Stimulated activated CD8-positive, alpha-beta memory T cell treated with anti-CD3 and anti-CD28 coated beads, Interleukin-15, amount 100 ng/mL, for 1 hour (primary cell): ENCODE data around the gene PRMT7.

ENCODE experiments used
- DNase-seq: peaks from one replicate; pipeline ENCODE4 v3.0.0-alpha.2; 2020; ENCODE audit warnings: low read depth

Gene PRMT7

GRCh38 chr16:68396481-68396880 is 85.7 kb downstream of the PRMT7 start:
- DNase-seq = peak; percentile 21

- DNase-seq = no peak
Observed at GRCh38 chr16:68397710-68398201, 86.9 kb downstream of the PRMT7 start.

- DNase-seq = no peak
Observed at GRCh38 chr16:68399456-68399855, 88.6 kb downstream of the PRMT7 start.

- DNase-seq = no peak
Observed at GRCh38 chr16:68400083-68400923, 89.5 kb downstream of the PRMT7 start.

GRCh38 chr16:68400924-68401460 is 90.2 kb downstream of the PRMT7 start:
- no peak for DNase-seq

- no peak for DNase-seq
Observed at GRCh38 chr16:68401871-68402747, 91.3 kb downstream of the PRMT7 start.

- no peak for DNase-seq
Observed at GRCh38 chr16:68402748-68403040, 91.9 kb downstream of the PRMT7 start.

GRCh38 chr16:68403177-68403576 is 92.4 kb downstream of the PRMT7 start:
- DNase-seq = no peak

GRCh38 chr16:68403704-68404103 is 92.9 kb downstream of the PRMT7 start:
- no peak for DNase-seq

- DNase-seq = no peak
Observed at GRCh38 chr16:68404736-68405345, 94.0 kb downstream of the PRMT7 start.

GRCh38 chr16:68406458-68407152 is 95.8 kb downstream of the PRMT7 start:
- no peak for DNase-seq
